ENCODE measurements around the gene KRTDAP.

The KRTDAP gene

DNA sequence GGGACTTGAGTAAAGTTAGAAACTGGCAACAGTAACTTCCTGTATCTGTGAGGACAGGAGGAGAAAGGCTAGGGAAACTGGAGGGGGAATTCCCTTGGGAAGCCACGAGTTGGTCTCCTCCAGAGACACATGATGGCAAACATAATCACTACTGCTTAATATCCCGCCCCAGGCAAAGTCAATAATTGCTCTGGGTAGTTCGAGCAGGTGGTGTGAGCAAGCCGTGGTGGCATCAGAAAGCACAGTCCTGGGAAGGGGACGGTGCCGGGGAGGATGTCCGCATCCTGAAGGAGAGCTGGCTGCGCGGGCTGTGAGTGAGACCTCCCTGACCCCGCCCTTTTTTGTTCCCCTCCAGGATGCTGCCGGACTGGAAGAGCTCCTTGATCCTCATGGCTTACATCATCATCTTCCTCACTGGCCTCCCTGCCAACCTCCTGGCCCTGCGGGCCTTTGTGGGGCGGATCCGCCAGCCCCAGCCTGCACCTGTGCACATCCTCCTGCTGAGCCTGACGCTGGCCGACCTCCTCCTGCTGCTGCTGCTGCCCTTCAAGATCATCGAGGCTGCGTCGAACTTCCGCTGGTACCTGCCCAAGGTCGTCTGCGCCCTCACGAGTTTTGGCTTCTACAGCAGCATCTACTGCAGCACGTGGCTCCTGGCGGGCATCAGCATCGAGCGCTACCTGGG lies 40.8 kb downstream of the KRTDAP start:
- TF ChIP-seq, protein P1, sequence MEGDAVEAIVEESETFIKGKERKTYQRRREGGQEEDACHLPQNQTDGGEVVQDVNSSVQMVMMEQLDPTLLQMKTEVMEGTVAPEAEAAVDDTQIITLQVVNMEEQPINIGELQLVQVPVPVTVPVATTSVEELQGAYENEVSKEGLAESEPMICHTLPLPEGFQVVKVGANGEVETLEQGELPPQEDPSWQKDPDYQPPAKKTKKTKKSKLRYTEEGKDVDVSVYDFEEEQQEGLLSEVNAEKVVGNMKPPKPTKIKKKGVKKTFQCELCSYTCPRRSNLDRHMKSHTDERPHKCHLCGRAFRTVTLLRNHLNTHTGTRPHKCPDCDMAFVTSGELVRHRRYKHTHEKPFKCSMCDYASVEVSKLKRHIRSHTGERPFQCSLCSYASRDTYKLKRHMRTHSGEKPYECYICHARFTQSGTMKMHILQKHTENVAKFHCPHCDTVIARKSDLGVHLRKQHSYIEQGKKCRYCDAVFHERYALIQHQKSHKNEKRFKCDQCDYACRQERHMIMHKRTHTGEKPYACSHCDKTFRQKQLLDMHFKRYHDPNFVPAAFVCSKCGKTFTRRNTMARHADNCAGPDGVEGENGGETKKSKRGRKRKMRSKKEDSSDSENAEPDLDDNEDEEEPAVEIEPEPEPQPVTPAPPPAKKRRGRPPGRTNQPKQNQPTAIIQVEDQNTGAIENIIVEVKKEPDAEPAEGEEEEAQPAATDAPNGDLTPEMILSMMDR (IDR thresholded peaks at IDR 0.05; ENCODE audit: insufficient read depth, low read length) = no peak
- no peak for TF ChIP-seq GABPA (IDR thresholded peaks at IDR 0.05; ENCODE audit: low read depth)
- TF ChIP-seq POLR2AphosphoS5 (IDR thresholded peaks at IDR 0.05; ENCODE audit: low read depth) = no peak
- TF ChIP-seq, protein P2, sequence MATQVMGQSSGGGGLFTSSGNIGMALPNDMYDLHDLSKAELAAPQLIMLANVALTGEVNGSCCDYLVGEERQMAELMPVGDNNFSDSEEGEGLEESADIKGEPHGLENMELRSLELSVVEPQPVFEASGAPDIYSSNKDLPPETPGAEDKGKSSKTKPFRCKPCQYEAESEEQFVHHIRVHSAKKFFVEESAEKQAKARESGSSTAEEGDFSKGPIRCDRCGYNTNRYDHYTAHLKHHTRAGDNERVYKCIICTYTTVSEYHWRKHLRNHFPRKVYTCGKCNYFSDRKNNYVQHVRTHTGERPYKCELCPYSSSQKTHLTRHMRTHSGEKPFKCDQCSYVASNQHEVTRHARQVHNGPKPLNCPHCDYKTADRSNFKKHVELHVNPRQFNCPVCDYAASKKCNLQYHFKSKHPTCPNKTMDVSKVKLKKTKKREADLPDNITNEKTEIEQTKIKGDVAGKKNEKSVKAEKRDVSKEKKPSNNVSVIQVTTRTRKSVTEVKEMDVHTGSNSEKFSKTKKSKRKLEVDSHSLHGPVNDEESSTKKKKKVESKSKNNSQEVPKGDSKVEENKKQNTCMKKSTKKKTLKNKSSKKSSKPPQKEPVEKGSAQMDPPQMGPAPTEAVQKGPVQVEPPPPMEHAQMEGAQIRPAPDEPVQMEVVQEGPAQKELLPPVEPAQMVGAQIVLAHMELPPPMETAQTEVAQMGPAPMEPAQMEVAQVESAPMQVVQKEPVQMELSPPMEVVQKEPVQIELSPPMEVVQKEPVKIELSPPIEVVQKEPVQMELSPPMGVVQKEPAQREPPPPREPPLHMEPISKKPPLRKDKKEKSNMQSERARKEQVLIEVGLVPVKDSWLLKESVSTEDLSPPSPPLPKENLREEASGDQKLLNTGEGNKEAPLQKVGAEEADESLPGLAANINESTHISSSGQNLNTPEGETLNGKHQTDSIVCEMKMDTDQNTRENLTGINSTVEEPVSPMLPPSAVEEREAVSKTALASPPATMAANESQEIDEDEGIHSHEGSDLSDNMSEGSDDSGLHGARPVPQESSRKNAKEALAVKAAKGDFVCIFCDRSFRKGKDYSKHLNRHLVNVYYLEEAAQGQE (IDR thresholded peaks at IDR 0.05; ENCODE audit: insufficient replicate concordance, low read depth) = no peak
- no peak for TF ChIP-seq SPI1 (IDR thresholded peaks at IDR 0.05; ENCODE audit: borderline replicate concordance, low read depth)
- H3K27me3 ChIP-seq (ENCODE audit: insufficient read depth, poor library complexity, severe bottlenecking) = no peaks in the 10 kb centered on the region
- peak overlapping the region; percentile 59 for H3K27ac ChIP-seq (replicated peaks)
- no peak overlapping the region for H3K4me3 ChIP-seq (replicated peaks; ENCODE audit: insufficient read depth, low read length)
- no peak for DNase-seq (ENCODE audit: low read depth in 1 of 2, low spot score in 1 of 2)

DNA sequence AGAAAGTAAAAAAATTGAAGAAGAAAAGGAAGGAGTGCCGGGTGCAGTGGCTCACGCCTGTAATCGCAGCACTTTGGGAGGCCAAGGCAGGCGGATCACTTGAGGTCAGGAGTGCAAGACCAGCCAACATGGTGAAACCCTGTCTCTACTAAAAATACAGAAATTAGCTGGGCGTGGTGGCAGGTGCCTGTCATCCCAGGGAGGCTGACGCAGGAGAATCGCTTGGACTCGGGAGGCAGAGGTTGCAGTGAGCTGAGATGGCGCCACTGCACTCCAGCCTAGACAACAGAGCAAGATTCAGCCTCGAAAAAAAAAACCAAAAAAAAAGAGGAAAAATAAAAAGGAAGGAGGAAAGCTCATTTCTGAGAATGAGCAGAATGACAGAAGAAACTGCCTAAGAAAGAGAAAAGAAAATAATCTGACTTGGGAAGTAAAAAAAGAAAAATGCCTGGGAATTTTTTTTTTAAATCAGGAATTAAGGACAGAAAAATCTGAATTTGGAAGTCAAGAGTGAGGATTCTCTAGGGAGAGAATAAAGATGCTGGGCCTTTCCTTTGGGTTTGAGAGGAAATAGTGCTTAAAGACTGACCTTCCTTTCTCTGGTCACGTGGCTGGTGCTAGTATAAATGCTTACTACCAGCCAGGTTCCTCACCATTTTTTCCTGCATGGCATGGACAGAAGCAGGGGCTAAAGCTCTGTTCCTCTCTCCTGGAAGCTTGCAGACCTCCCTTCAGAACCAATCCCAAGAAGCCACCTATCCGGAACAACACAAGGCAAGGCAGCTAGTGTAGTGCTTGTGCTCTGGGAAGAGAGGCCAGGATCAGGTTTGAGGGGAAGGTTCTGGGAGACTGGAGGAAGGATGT lies 42.4 kb downstream of the KRTDAP start, which contains the start of gene FFAR2:
FFAR2 (plus strand) TSS at position 652 of the 864 bp plus-strand sequence. CDS start 1,458 bp downstream, outside the sequence.
- DNase-seq (ENCODE audit: low read depth in 1 of 2, low spot score in 1 of 2) = no peak
- Histone ChIP-seq H3K27me3 (ENCODE audit: insufficient read depth, poor library complexity, severe bottlenecking) (no peaks in the 10 kb centered on the region), H3K4me3 (replicated peaks; ENCODE audit: insufficient read depth, low read length) (no peak within 1 kb of the TSS), H3K27ac (replicated peaks) (peak within 1 kb of the TSS; percentile 59)
- TF ChIP-seq GABPA (IDR thresholded peaks at IDR 0.05; ENCODE audit: low read depth) (no peak), SPI1 (IDR thresholded peaks at IDR 0.05; ENCODE audit: borderline replicate concordance, low read depth) (no peak), POLR2AphosphoS5 (IDR thresholded peaks at IDR 0.05; ENCODE audit: low read depth) (no peak)
- TF ChIP-seq, protein P1 (IDR thresholded peaks at IDR 0.05; ENCODE audit: insufficient read depth, low read length) = no peak
- TF ChIP-seq, protein P2 (IDR thresholded peaks at IDR 0.05; ENCODE audit: insufficient replicate concordance, low read depth) = no peak

DNA sequence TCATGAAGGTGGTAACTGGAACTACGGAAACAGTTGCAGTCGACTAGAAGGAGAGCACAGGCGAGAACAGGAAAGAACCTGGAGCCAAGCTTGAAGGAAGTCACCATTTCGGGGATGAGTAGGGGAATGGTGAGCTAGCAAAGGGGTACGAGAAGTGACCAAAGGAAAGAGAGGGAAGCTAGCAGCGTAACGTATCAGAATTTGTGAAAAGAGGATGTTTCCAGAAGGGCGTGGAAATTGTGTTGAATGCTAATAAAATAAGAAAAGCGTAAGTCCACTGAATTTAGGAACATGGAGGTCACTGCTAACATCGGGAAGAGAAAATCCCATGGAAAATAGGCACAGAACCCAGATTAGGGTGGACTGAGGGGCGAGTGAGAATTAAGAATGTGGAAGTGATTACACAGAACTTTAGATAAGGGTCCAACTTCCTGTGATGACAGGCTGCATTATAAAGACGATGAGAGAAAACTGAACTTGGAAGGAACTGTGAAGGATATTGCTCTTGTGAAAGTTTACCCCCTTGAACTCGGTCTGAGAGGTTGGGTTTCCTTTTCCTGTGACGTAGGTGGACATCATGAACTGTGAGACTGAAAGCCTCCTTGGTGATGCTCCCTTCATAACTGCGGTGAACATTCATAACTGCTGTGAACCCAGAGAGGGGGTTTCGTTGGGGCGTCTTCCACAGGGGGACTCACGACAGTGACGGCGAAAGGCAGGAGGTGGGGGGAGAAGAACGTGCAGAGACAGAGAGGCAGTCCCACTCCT lies 44.3 kb downstream of the KRTDAP start:
- TF ChIP-seq POLR2AphosphoS5 (IDR thresholded peaks at IDR 0.05; ENCODE audit: low read depth) (no peak), GABPA (IDR thresholded peaks at IDR 0.05; ENCODE audit: low read depth) (no peak), SPI1 (IDR thresholded peaks at IDR 0.05; ENCODE audit: borderline replicate concordance, low read depth) (no peak)
- TF ChIP-seq, protein P1 (IDR thresholded peaks at IDR 0.05; ENCODE audit: insufficient read depth, low read length) = no peak
- TF ChIP-seq, protein P2 (IDR thresholded peaks at IDR 0.05; ENCODE audit: insufficient replicate concordance, low read depth) = no peak
- no peak for DNase-seq (ENCODE audit: low read depth in 1 of 2, low spot score in 1 of 2)
- Histone ChIP-seq H3K27ac (replicated peaks) (no peak overlapping the region), H3K4me3 (replicated peaks; ENCODE audit: insufficient read depth, low read length) (no peak overlapping the region), H3K27me3 (ENCODE audit: insufficient read depth, poor library complexity, severe bottlenecking) (no peaks in the 10 kb centered on the region)
